ENCODE results near the gene DDX54.

DDX54 gene

GRCh38 chr12:113185180-113186032 is at the start of gene DDX54, which contains the start of gene RITA1:
TSS of gene DDX54 (minus strand) at chr12:113185478. CDS start at chr12:113185451, 27 bp downstream.
TSS of gene RITA1 (plus strand) at chr12:113185721. CDS start at chr12:113186747, 1,026 bp downstream.
- peak; percentile 79 for DNase-seq

DNA sequence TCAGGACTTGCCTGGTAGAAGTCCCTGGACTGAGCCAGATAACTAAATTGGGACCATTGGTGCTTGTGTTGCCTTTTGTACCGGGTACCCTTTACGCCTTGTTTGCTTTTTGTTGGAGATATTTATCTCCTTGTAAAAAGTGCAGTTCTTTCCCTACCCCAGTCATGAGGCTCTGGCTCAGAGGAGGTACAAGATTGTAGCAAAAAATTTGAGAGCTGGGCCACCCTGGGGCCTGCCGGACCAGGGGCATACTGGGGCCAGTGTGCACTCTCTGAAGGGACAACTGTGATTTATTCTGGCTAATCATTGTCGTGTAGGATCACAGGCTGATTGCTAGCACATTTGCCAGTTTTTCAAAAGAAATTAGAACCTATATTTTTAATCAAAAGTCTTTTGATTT is 49.2 kb upstream of the DDX54 start:
- no peak for DNase-seq

- no peak for DNase-seq
These were observed 48.7 kb upstream of the DDX54 start for GRCh38 chr12:113233967-113234366.

GRCh38 chr12:113232840-113233585 is 47.7 kb upstream of the DDX54 start:
- peak; percentile 78 for DNase-seq

- no peak for DNase-seq
These were observed 47.0 kb upstream of the DDX54 start for GRCh38 chr12:113232089-113232839.

- DNase-seq = no peak
These were observed 46.2 kb upstream of the DDX54 start for GRCh38 chr12:113231235-113232088.

DNA sequence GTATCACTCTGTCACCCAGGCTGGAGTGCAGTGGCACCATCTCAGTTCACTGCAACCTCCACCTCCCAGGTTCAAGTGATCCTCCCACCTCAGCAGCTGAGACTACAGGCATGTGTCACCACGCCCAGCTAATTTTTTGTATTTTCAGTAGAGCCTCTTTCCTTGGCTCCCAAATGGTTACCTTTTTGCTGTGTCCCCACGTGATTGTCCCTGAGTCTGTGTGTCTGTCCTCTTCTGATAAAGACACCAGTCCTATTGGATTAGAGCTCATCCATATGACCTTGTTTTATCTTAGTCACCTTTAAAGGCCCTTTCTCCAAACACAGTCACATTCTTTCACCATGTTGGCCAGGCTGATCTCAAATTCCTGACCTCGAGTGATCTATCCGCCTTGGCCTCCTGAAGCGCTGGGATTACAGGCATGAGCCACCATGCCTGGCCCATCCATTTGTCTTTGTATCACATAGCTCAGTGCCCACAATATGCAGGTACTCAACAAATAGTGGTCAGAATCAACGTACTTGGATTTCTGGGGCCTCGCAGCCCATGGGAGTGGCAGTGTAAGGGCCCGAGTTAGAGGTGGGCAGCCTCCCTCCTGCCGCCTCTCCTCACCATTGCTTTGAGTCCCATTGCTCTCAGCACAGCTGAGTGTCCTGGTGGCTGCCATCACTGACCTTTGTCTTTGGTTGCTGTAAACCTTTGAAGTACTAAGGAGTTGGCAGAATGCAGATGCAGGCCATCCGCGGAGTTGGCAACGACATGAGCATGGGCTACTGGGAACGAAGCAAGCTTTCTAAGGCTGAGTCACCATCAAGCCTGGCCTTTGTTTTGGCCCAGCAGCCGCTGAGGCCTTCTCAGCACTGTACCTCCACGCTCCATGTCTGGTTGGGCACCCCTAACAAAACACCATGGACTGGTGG is 45.3 kb upstream of the DDX54 start:
- peak; percentile 36 for DNase-seq

DNA sequence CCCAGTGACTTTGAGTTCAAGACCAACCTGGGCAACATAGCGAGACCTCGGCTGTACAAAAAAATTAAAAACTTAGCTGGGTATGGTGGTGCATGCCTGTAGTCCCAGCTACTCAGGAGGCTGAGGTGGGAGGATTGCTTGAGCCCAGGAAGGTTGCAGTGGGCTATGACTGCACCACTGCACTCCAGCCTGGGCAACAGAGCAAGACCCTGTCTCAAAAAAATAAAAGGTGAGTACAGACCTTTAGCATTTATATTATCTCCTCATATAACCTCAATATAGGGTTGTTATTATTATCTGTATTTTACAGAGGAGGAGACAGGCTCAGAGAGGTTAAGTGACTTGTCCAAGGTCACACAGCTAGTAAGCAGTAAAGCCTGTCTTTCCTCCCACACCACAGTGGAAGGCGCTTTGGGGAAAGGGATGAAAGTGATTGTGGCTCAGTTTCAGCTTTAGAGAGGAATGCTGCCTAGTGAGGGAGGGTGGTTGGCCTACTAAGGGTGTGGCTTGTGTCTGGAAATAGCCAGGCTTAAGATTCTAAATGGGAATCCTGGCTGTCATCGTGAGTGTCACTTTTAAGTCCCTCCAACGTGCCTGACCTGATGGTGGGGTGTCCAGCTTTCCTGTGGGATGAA is 43.2 kb upstream of the DDX54 start:
- no peak for DNase-seq

DNA sequence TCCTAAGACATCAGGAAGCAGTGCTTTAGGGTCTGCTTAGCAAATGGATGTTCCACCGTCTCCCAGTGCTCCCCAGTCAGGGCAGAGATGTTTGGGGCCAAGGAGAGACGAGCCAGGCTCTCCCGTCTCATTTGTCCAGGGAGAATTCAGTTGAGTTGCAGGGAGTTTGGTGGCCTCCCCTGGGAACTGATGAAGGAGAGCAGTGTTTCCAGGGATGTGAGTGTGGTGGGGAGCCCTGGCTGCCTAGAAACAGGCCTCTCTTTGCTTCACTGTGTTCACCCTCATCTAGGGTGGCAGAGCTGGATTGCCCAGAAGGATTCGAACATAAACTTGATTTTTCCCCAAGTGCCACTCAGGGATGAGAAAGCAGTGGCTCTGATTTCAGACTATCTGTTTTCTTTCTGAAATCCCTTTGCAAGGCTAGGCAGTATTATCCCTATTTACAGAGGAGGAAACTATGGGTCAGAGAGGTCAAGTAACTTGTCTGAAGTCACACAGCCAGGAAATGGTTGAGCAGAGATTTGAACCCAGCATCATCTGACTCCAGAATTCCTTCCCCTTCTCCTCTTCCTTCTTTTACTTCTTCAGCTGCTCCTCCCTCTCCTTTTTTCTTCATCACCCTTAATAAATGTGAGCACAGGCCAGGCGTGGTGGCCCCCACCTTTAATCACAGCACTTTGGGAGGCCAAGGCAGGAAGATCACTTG is 42.6 kb upstream of the DDX54 start:
- DNase-seq = no peak

DNA sequence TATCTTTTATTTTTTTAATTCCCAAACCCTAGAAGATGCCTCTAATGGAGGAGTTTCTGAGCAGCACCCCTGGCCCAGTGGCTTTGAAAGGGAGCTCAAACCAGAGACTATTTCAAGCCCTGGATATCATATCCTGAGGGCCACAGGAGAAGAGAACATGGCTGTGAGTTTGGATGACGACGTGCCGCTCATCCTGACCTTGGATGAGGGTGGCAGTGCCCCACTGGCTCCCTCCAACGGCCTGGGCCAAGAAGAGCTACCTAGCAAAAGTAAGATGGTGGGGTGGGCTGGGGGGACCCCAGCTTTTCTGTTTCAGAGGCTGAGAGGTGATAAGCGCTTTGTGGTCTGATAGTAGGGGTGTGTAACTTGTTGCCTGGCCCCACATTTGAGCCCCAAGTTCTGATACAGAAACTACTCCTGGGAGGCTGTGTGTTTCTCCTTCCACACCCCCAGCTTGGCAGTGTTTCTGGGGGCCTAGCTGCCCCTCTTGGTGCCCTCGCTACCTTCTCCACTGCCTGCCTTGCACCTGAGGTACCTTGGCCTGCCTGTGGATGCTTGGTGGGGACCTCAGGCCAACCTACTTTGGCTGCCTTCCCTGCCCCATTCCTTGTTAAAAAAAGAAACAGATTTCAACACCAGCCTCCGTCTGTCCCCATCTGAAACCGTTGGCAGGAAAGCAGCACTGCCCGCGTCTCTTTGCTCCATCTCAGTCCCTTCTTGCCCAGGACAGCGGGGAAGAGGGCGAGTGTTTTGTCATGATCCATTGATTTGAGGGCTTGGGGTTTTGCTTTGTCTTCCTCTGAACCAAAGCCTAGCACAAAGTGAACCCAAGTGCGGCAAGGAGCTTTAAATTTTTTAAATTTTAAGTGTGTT is 41.7 kb upstream of the DDX54 start:
- no peak for DNase-seq

GRCh38 chr12:113224955-113225354 is 39.7 kb upstream of the DDX54 start:
- no peak for DNase-seq

DNA sequence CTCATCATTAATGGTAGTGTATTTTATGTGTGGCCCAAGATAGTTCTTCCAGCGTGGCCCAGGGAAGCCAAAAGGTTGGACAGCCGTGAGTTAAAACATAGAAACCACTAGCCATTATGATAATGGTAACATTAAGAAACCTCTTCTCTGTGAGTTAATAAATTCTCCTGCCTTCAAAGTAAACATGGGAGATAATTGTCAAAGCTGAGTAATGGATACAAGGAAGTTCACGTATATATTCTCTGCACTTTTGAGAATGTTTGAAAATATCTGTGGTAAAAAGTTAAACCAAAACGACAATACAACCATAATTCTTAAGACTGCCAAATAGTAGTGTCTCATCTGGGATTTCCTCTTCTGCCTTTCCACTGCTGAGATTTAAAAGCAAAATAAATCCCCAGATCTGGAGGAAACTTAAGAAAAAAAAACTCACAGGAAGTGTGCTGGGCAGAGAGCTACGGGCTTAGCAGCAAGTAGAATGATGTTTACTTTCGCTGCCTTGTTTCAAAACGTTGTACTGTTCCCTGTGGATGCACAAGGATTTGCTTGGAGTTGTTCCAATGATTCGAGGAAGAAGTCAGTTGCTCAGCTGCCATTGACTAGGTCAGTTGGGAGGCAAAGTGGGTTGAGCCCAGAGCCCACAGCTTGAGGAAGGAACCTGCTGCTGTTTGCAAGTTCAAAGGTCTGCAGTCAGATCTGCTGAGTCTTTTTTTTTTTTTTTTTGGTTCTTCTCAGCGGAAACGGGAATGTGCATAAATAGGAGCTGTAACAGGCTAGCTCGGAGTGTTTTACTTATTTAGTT is 37.7 kb upstream of the DDX54 start:
- DNase-seq = no peak

DNA sequence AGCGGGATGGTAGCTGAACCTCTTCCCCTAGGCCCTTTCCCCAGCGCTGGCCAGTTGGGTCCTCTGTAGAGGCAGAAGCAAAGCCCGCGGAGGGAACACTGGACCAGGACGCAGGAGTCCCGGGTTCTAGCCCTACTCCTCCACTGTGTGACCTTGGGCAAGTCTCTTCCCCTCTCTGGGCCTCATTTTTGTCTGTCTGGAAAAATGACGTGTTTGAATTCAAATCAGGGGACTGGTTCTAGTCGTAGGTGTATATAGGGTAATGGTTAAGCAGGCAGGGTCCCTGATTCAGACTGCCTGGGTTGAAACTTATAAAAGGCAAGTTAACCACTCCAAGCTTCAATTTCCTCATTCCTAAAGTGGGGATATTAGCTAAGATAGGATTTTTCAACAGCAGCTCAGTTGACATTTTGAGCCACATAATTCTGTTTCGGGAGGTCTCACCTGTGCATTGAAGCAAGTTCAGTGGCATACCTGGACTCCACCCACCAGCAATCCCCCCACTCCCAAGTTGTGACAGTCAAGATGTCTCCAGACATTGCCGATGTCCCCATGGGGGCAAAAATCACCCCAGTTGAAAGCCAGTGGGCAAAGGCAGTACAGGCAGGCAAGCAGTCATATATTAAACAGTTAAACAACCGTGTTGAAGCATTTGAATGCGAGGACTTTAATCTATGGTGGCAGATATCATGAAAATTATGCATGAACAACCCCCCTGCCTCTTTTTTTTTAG is 36.9 kb upstream of the DDX54 start:
- peak; percentile 25 for DNase-seq

DNA sequence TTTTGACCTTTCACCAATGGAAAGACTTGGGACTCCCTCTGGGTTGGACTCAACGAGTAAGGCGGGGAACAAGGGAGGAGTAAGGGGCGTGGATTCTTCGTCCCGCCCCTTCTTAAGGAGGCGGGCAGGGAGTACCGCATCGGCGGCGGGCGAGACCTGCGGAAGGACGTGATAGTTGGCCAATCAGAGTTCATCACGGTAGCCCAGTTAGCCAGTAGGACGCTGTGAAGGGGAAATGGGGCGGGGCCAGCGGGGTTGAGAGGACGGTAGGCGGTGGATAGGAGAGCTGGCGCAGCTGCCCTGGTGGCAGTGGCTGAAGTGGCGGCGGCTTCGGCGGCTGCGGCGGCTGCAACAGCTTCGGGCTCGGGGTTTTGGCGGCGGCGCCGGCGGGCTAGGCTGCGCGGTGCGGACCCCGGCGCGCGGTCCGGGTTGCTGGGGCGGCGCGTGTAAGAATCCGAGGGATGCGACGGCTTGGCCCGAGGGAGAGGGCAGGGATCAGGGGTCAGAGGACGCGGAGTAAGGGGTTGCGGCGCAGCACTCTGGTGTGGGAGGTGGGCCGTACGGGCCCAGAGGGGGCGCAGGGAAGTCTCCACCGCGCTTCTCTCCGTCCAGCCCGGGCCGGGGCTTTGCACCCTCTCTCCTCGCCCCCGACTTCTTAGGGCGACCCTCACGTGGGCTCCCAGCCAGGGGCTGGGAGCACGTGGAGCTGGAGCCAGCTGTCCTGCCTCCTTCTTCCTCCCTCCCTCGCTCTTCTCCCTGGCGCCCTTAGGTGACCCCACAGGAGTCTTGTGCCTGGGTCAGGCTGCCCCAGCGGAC is 36.1 kb upstream of the DDX54 start, which contains the start of gene TPCN1:
Gene TPCN1, plus strand, starts transcription at position 284 of the 816 bp plus-strand sequence. CDS start 5,389 bp downstream, outside the sequence.
- peak; percentile 99 for DNase-seq

GRCh38 chr12:113220593-113221180 is 35.4 kb upstream of the DDX54 start:
- DNase-seq = no peak

DNA sequence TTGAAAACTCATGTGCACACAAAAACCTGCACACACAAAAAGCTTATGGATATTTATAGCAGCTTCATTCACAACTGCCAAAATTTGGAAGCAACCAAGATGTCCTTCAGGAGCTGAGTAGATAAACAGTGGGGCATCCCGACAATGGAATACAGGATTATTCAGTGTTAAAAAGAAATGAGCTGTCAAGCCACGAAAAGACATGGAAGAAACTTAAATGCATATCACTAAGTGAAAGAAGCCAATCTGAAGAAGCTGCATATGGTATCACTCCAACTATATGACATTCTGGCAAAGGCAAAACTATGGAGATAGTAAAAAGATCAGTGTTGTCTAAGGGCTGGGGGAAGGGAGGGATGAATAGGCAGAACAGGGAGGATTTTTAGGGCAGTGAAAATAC is 30.7 kb upstream of the DDX54 start:
- DNase-seq = no peak

Data from stimulated activated CD4-positive, alpha-beta T cell treated with anti-CD3 and anti-CD28 coated beads, Interleukin-1b, Interleukin-23, amount 100 ng/mL, for 48 hours (primary cell).